ENCODE results near the gene CDKN1C.
A peak's percentile ranks its signal among the peaks of the same experiment; 100 is the strongest.

GRCh38 chr11:2912498-2912897 lies 26.9 kb upstream of the CDKN1C start:
- TF ChIP-seq MAX (IDR thresholded peaks at IDR 0.05; ENCODE audit: low read depth) (no peak), RCOR1 (IDR thresholded peaks at IDR 0.05; ENCODE audit: low read length) (no peak), CTCF (IDR thresholded peaks at IDR 0.05) (no peak), SIN3A (IDR thresholded peaks at IDR 0.05; ENCODE audit: borderline replicate concordance, low read depth, low read length) (no peak), RAD21 (IDR thresholded peaks at IDR 0.05; ENCODE audit: low read length) (no peak), POLR2AphosphoS5 (IDR thresholded peaks at IDR 0.05; ENCODE audit: low read depth, low read length) (no peak), EP300 (IDR thresholded peaks at IDR 0.05; ENCODE audit: borderline replicate concordance in 1 of 2, low read depth in 1 of 2, low read length in 1 of 2) (no peak), TAF1 (IDR thresholded peaks at IDR 0.05; ENCODE audit: borderline replicate concordance, low read depth, low read length) (no peak), USF2 (IDR thresholded peaks at IDR 0.05; ENCODE audit: borderline replicate concordance, low read depth, low read length) (no peak), FOSL2 (IDR thresholded peaks at IDR 0.05; ENCODE audit: borderline replicate concordance, low read depth) (peak; percentile 92), REST (IDR thresholded peaks at IDR 0.05; ENCODE audit: low read depth, low read length) (no peak)

All from SK-N-SH (cell line).